Fibroblast of the aortic adventitia (primary cell): ENCODE measurements around the gene PRM3. TPM values are rescaled to one million over a fixed set of nuclear protein-coding genes. Genes with fewer than 3 reads are reported as not detected.

Experiments
- DNase-seq: peaks from one replicate; pipeline ENCODE4 v3.0.0-alpha.2; 2010; ENCODE audit warnings: low read depth
- H3K4me3 ChIP-seq: 2 replicates; pipeline ENCODE4 v1.5.1; 2011; ENCODE audit warnings: low read depth, mild to moderate bottlenecking, control low read depth, low read length, moderate library complexity
- CTCF ChIP-seq: IDR thresholded peaks from 2 replicates; pipeline ENCODE4 v1.5.1; 2011; ENCODE audit warnings: mild to moderate bottlenecking, low read length, control low read depth, inconsistent platforms; ENCODE audit not compliant: insufficient read depth
- total RNA-seq: library from RNA; depleted of rRNA; stranded (reverse); fragments of >200 nt; gene quantifications from 2 replicates; pipeline ENCODE4 v1.2.3, GENCODE V29; 2012; ENCODE audit warnings: low replicate concordance

The PRM3 gene
- not detected in 2 replicates for total RNA-seq

DNA sequence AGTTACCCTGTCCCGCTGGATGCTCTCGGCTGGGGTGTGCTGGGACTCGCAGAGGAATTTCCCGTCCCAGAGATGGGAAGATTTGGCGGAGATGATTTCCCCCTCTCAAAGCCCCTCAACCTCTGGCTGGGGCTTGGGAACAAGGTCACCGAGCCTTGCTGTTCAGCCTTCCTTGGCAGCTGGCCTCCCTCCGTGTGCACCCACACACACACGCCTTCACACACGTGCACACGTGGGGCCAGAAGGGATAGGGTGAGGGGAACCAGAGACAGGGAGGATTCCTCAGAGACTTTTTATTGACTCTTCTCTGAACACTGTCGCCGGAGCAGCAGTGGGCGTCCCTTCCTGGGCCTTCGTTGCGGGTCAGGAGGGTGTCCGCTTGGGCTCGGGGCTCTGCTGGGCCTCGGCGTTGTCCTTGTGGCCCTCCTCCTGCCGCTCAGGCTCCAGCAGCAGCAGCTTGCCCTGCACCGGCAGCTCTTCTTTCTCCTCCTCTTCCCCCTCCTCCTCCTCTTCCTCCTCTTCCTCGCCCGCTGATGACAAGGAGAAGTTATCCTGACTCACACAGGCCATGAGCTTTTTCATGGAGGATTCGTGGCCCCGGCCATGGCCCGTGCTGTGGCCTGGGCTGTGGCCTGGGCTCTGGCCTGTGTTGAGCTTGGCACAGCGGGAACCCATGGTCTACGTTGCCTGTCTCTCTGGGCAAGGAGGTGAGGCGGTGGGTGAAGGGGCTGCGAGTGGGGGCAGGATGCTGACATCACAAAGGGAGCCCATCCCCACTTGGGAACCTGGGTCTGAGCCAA, at the start of gene PRM3:
TSS of gene PRM3 (minus strand) at position 709 of the 800 bp plus-strand sequence. CDS start at position 675, 34 bp downstream.
- no peak within 1 kb of the TSS for H3K4me3 ChIP-seq
- DNase-seq, result no peak
- no peak for TF ChIP-seq CTCF

- no peak overlapping the region for H3K4me3 ChIP-seq
- TF ChIP-seq CTCF, result no peak
- DNase-seq, result no peak
Observed at GRCh38 chr16:11322823-11323222, 49.4 kb upstream of the PRM3 start.

- no peak for TF ChIP-seq CTCF
- DNase-seq, result no peak
- no peak overlapping the region for H3K4me3 ChIP-seq
Observed at GRCh38 chr16:11321662-11322061, 48.2 kb upstream of the PRM3 start.

DNA sequence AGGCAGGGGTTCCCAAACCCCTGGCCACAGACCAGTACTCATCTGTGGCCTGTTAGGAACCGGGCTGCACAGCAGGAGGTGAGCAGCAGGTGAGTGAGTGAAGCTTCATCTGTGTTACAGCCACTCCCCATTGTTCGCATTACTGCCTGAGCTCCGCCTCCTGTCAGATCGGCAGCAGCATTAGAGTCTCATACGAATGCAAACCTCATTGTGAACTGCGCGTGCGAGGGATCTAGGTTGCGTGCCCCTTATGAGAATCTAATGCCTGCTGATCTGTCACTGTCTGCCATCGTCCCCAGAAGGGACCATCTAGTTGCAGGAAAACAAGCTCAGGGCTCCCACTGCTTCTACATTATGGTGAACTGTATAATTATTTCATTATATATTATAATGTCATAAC, 46.7 kb upstream of the PRM3 start:
- DNase-seq, result no peak
- no peak for TF ChIP-seq CTCF
- no peak overlapping the region for H3K4me3 ChIP-seq

DNA sequence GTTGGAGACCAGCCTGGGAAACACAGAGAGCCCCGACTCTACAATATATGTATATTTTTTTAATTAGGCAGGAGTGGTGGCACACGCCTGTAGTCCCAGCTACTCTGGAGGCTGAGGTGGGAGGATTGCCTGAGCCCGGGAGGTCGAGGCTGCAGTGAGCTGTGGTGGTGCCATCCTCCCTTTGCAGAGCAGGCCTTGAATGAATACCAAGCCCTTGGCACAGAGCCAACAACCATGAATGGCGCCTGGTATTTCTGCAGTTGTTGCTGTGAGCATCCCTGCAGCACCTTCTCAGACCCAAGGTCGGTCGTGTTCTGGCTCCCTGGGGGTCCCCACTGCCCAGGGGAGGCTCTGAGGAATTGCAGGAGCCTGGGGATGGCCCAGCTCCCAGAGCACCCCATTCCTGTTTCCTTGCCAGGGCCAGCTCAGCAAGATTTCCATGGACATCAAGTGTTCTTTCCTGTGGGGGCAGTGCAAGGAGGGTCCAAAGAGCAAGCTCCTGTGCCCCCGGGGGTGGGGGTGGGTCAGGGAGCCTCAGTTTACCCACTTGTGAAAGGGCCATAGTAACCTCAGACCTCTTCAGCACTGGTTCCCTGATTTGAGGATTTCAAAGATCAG, 46.2 kb upstream of the PRM3 start:
- no peak overlapping the region for H3K4me3 ChIP-seq
- no peak for TF ChIP-seq CTCF
- DNase-seq, result no peak

GRCh38 chr16:11318817-11319216, 45.4 kb upstream of the PRM3 start:
- H3K4me3 ChIP-seq, result no peak overlapping the region
- TF ChIP-seq CTCF, result no peak
- no peak for DNase-seq
